Middle frontal gyrus (tissue), 1 donor: ENCODE results near the gene TTLL9.

Experiments used
- DNase-seq: peaks from one replicate; pipeline ENCODE4 v3.0.0-alpha.2; 2015; ENCODE audit warnings: low spot score; ENCODE audit errors: extremely low spot score

TTLL9 gene

DNA sequence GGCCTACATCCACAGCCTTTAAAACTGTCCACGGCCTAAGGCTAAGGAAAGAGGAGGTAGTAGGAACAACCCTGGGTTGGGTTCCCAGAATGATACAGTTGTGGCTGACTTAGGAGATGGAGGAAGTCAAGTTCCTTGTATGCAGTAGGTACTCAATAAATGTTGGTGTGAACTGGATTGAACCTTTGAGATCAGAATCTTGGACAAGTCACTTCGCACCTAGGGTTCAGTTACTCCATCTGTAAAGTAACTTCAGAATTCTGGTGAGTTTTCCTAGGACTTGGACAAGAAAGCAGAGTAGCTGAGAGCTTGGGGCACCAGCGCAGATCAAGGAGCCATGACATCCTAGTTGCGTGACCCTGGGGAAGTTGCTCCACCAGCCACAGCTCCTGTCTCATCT is 106.6 kb downstream of the TTLL9 start:
- no peak for DNase-seq

DNA sequence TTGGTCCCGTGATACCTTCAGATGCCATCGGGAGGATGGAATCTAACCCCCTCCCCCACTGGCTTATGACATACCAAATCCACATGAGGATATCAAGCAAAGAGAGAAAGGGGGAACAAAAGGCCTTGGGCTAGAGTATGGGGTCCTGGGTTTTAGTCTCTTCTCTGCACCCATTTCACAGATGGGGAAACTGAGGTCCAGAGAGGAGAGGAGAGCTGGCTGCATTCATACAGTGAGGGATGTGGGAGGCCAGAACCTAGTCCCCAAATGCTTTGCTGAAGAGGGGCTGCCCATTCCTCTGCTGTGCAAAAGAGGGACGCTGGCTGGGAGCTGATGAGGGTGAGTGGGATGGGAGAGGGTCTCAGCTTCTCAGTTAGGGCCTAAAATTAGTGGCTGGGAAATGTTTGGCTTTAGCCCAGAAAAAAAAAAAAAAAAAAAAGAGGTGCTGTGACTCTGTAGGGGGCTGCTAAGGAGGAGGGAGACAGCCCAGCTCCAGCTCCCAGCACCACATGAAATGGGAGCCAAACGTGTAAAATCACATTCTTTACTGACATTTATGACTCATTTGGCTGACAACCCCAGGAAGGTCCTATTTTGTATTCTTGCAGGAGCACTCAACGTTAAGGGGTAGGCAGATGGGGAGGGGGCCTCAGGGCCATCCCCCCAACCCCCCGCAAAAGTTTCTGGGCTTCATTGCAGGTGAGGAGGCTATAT is 109.4 kb downstream of the TTLL9 start:
- no peak for DNase-seq

DNA sequence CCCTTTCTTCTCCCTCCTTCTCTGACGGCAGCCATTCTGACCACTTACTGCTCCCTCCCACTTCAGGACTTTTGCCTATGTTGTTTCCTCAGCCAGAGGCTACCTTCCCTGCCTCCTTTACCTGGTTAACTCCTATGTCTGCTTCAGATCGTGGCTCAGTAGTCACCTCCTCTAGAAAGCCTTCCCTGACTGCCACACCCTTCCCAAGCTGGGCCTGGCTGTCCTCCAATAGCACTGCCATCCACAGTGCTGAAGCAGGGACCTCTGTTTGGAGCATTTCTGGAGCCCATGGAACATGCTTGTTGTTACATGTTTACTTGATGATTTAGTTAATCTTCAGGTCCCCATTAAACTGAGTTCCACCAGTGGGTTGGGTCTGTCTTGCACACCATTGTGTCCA is 111.3 kb downstream of the TTLL9 start:
- DNase-seq = no peak

DNA sequence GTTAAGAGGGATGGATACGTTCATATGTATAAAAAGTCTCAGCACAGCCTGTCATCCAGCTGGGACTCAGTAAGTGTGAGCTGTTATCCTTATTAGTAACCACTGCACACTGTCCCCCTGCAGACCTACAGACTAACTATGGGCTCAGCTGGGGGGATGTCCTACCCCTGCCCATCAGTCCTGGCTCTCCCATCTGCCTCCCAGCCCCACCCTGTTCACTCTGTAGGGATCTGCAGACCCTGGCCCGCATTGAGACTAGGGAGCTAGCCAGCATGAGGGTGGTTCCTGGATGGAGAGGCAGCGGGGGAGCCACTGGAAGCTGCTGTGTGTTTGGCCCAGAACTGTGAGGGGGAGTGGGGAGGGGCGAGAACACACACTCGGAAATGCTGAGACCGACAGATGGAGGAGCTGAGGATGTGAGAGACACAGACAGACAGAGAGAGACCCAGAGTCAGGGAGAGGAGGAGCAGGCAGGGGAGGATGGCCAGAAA is 114.6 kb downstream of the TTLL9 start:
- DNase-seq = peak; percentile 14

DNA sequence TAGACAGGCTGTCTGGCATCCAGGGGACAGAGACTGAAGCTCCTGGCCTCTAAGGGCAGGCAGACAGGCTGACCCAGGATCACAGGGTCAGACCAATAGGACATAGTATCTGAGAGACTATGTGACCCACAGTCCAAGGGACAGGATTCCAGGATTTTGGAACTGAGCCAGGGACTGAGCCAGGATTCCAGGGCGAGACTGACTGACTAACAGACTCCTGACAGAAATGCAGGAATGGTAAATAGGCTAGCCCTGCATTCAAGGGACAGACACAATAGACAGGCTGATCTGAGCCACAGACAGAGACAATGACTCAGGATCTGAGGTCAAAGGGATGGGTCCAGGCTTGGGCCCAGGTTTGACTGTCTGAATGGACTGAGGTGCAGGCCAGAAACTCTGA is 117.3 kb downstream of the TTLL9 start:
- no peak for DNase-seq

DNA sequence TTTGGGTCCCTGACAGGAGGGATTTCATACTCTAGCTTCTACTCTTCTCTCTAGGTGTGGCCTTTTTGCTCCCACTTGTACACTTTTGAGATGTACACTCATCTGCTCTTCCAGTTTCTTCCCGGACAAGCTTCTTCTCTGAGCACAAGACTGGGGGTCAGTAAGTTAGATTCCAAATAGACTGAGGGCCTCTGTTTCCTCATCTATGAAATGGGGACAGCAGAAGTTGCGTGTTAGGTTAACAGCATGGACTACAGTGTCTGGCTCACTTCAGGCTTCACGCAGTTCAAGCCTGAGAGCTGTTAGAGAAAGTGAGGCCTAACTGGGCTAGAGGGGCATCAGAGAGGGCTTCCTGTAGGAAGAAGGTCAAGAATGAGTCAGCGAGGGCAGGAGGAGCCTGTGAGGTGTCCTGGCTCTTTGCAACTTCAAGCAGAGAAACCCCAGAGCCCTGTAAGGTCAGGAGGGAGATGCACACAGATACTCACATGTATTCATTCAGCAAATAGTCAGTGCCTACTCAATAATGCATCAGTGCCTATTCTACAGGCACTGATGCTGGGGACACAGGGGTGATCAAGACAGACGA is 118.1 kb downstream of the TTLL9 start:
- no peak for DNase-seq

DNA sequence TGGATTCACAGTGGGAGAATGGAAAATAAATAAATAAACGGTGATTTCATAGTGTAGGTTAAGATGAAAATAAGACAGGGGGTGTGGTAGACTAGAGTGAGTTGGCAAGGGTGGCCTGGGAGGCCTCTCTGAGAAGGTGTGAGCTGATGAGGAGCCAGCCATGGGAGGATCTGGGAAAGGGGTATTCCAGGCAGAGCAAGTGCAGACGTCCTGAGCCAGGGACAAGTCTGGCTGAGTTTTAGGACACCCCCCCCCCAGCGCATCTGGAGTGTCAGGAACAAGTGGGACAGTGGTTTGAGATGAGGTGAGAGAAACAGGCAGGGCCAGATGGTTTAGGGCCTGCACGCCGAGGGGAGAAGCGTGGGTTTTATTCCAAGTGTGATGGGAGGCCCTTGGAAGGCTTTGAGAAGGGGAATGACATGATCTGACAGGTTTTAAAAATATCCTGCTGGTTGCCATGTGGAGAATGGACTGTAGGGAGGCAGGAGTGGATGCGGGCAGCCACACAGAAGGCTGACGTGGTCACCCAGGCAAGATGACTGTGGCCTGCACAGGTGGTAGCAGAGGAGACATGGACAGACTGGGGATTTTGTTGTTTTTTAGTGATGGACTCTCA is 118.7 kb downstream of the TTLL9 start:
- DNase-seq = peak; percentile 8

DNA sequence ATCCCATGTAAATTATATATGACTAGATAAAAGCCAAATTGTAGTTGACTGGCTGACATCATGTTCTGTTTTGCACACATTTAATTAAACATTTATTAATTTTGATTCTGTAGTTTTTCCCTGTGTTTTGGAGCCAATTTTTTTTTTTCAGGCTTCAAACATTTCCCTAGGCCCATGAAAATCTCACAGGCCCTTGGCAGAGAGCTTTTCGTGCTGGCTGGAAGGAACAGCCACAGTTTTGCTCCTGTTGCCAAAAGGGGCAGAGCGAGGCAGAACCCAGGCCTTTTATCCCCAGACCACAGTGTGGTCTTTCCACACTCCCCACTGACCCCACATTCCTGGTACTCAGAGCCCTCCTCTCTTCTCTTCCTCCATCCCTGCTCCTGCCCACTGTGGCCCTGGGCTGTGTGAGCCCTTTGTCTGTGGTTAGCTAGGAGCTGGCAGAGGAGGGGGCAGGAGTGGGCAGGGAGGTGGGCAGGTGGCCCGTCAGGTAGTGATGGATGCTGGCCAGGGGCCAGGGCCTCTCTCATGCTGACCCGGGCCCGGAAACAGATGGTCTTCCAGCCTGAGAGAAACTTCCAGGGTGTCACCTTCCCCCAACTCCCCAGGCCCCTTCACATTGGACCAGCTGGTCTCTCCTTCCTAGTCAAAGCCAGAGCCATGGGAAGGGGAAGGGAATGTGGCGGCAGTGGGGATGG is 120.4 kb downstream of the TTLL9 start:
- no peak for DNase-seq

DNA sequence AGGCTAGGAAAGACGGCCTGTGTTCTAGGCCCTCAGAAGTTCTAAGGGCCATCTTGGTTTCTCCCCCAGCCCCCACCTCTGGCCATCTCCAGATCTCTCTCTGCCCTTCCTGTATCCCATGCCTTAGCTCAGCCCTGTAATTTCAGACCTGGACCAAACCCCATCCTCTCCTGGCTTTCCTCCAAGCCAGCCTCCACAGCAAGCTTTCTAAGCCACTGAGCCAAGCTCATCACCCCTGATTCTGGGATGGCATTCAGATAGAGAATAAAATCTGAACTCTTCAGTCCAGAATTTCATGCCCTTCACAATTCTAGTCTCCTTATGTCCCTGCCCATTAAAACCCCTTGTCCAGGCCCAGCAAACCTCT is 120.9 kb downstream of the TTLL9 start:
- no peak for DNase-seq

DNA sequence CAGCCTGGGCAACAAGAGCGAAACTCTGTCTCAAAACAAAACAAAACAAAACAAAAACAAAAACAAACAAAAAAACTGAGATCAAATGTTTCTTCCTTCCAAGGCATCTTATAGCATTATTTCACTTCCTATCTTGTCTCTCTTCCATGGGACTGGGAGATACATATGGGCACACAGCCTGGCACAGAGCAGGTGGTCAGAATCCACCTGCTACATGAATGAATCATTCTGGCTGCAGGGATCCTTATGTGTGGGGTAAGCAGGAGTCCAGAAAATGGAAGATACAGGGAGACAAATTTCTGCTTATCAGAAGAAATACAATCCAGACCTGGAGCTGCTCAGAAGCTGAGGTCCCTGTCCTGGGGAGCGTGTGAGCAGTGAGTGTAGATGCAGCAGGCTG is 121.7 kb downstream of the TTLL9 start:
- no peak for DNase-seq
